T-cell (primary cell): ENCODE measurements around the gene OLFML1. TPM values are rescaled to one million over a fixed set of nuclear protein-coding genes. Genes with fewer than 3 reads are reported as not detected.

Source experiments
- ATAC-seq, 4 experiments: fragments of 200-7000 bp in 3 of 4; fragments of 150-1000 bp in 1 of 4; cut with Tn5 transposase; replicated peaks in 1 of 4; 1 replicate in 3 of 4; 2 replicates in 1 of 4; pipeline ENCODE4 v1.10.0; 2021; ENCODE audit warnings: moderate library complexity in 3 of 4, mild to moderate bottlenecking in 2 of 4, moderate number of reproducible peaks in 1 of 4
- CTCF ChIA-PET, 2 donors: fragments of 300-600 bp; sonication (Branson Sonifier 250); formaldehyde crosslinking; loops; one replicate each; lab custom pipeline; 2022; ENCODE audit warnings: antibody characterized with exemption in 2 of 2; lab: Charles Lee
- POLR2A ChIA-PET, 2 donors: fragments of 300-600 bp; sonication (Branson Sonifier 250); formaldehyde crosslinking; loops; one replicate each; lab custom pipeline; 2022; ENCODE audit warnings: antibody characterized with exemption in 2 of 2; lab: Charles Lee
- DNase-seq, 35 experiments: peaks; one replicate each; pipeline versions ENCODE4 v3.0.0 to v3.0.0-alpha.2; 2013 to 2023
- H3K27ac ChIP-seq: one replicate; pipeline ENCODE4 v1.5.1; 2013; ENCODE audit warnings: low read length
- H3K27me3 ChIP-seq, 2 experiments: replicated peaks in 1 of 2; 1 replicate in 1 of 2; 2 replicates in 1 of 2; pipeline versions ENCODE4 v1.6.1 to v1.7.0; 2013; ENCODE audit warnings: low read length in 1 of 2, mixed read lengths in 1 of 2; ENCODE audit not compliant: control insufficient read depth in 2 of 2, insufficient read depth in 2 of 2; ENCODE audit errors: extremely low read depth in 1 of 2
- H3K36me3 ChIP-seq, 2 donors: 1 replicate in 1 of 2; 2 replicates in 1 of 2; pipeline versions ENCODE4 v1.6.1 to v1.7.0; 2013; ENCODE audit warnings: low read length in 1 of 2; ENCODE audit not compliant: control insufficient read depth in 2 of 2, insufficient read depth in 1 of 2; ENCODE audit errors: extremely low read depth in 1 of 2
- H3K4me1 ChIP-seq, 2 experiments: 1 replicate in 1 of 2; 2 replicates in 1 of 2; pipeline versions ENCODE4 v1.6.1 to v1.7.0; 2013; ENCODE audit warnings: low read length in 2 of 2, mixed read lengths in 1 of 2; ENCODE audit not compliant: insufficient read depth in 2 of 2, control insufficient read depth in 1 of 2; ENCODE audit errors: extremely low read depth in 1 of 2
- H3K4me3 ChIP-seq, 2 donors: 1 replicate in 1 of 2; 2 replicates in 1 of 2; pipeline versions ENCODE4 v1.5.1 to v1.7.0; 2013; ENCODE audit warnings: mild to moderate bottlenecking in 2 of 2, low read length in 1 of 2, moderate library complexity in 1 of 2; ENCODE audit not compliant: control insufficient read depth in 1 of 2; ENCODE audit errors: extremely low read depth in 1 of 2
- H3K9me3 ChIP-seq: 2 replicates; pipeline ENCODE4 v1.7.0; 2013
- H3K27ac Mint-ChIP-seq, 2 donors: one replicate each; pipeline ENCODE4 v1.8.0; 2020 to 2021; ENCODE audit warnings: mild to moderate bottlenecking in 2 of 2, mixed read lengths in 2 of 2
- H3K27me3 Mint-ChIP-seq, 2 donors: one replicate each; pipeline ENCODE4 v1.8.0; 2021 to 2022; ENCODE audit warnings: mixed read lengths in 2 of 2
- H3K36me3 Mint-ChIP-seq: one replicate; pipeline ENCODE4 v1.8.0; 2021; ENCODE audit warnings: mixed read lengths
- H3K4me1 Mint-ChIP-seq, 3 donors: one replicate each; pipeline ENCODE4 v1.8.0; 2020 to 2022; ENCODE audit warnings: mixed read lengths in 3 of 3, mild to moderate bottlenecking in 1 of 3
- H3K4me3 Mint-ChIP-seq, 3 donors: one replicate each; pipeline ENCODE4 v1.8.0; 2020 to 2022; ENCODE audit warnings: mild to moderate bottlenecking in 3 of 3, mixed read lengths in 3 of 3, moderate library complexity in 3 of 3
- H3K9me3 Mint-ChIP-seq, 3 donors: one replicate each; pipeline ENCODE4 v1.8.0; 2020 to 2022; ENCODE audit warnings: mixed read lengths in 3 of 3
- WGBS: methylation state at CpG from one replicate; pipeline ENCODE4 v1.1.5; 2013; ENCODE audit warnings: missing lambda C conversion rate; ENCODE audit not compliant: insufficient coverage; 5-methylcytosine and 5-hydroxymethylcytosine counted together
- total RNA-seq, 35 experiments: library from RNA in 6 of 35; stranded (reverse) in 6 of 35; fragments of 120-200 nt in 1 of 35; gene quantifications; one replicate each; pipeline versions ENCODE4 v1.2.1 to v1.2.4 and lab custom pipeline; 2013 to 2026

The OLFML1 gene
- under 1 TPM in 1 of 5 donors, not detected in 4; 0.16 TPM for total RNA-seq
- 0.22 TPM for total RNA-seq (2013)
- total RNA-seq (lab: John Stamatoyannopoulos, UW): 0 to 0.12 (median 0) reads per million in 29 experiments

- Histone ChIP-seq H3K4me3 (no peak within 1 kb of the TSS), H3K9me3 (no peaks in the 10 kb centered on the region), H3K27ac (no peak within 1 kb of the TSS), H3K36me3 (no peaks in the 10 kb centered on the region), H3K27me3 (peaks cover 0 to 6% of the 10 kb centered on the region in 2 experiments), H3K4me1 (no peaks in the 10 kb centered on the region)
- CTCF ChIA-PET: interaction anchor here in 1 of 2 donors (1.2 kb wide), 1 partner anchor 26 kb away, joined by 3 read pairs; no protein-coding TSS in a partner anchor
- ATAC-seq (no peak), DNase-seq (no peak)
- H3K27me3 Mint-ChIP-seq: peaks cover 0 to 2% of the 10 kb centered on the region in 2 donors
- H3K27ac Mint-ChIP-seq: no peak within 1 kb of the TSS
- H3K4me1 Mint-ChIP-seq: no peaks in the 10 kb centered on the region
- H3K36me3 Mint-ChIP-seq: no peaks in the 10 kb centered on the region
- H3K4me3 Mint-ChIP-seq: no peak within 1 kb of the TSS
- POLR2A ChIA-PET: no interaction called here
- no peaks in the 10 kb centered on the region for H3K9me3 Mint-ChIP-seq
- WGBS: 85% methylated on average over 12 of the region's 15 CpGs
Measured at GRCh38 chr11:7485186-7486097, at the start of gene OLFML1. OLFML1 (plus strand) TSS chr11:7485506; CDS start chr11:7485876, 370 bp downstream.

GRCh38 chr11:7436146-7436545, 49.2 kb upstream of the OLFML1 start:
- Mint-ChIP-seq H3K4me3 (peak overlapping the region in 2 of 3 donors; percentile 48 to 57), H3K27me3 (no peaks in the 10 kb centered on the region), H3K27ac (peak overlapping the region; percentile 90 to 94), H3K9me3 (no peaks in the 10 kb centered on the region), H3K4me1 (peaks cover 19 to 25% (median 25%) of the 10 kb centered on the region in 3 donors), H3K36me3 (no peaks in the 10 kb centered on the region)
- Histone ChIP-seq H3K27me3 (peaks cover 0 to 4% of the 10 kb centered on the region in 2 experiments), H3K9me3 (no peaks in the 10 kb centered on the region), H3K27ac (peak overlapping the region; percentile 25), H3K4me3 (no peak overlapping the region), H3K36me3 (no peaks in the 10 kb centered on the region), H3K4me1 (peaks cover 6 to 15% of the 10 kb centered on the region in 2 experiments)
- ATAC-seq (no peak), DNase-seq (no peak)
- no CpG with 5 or more reads among the region's 1 CpG for WGBS
- ChIA-PET CTCF (interaction anchor here in 1 of 2 donors (0.7 to 1.1 kb wide), 2 partner anchors 14 to 83 kb away, joined by 3 to 5 read pairs; no protein-coding TSS in a partner anchor), POLR2A (no interaction called here)

DNA sequence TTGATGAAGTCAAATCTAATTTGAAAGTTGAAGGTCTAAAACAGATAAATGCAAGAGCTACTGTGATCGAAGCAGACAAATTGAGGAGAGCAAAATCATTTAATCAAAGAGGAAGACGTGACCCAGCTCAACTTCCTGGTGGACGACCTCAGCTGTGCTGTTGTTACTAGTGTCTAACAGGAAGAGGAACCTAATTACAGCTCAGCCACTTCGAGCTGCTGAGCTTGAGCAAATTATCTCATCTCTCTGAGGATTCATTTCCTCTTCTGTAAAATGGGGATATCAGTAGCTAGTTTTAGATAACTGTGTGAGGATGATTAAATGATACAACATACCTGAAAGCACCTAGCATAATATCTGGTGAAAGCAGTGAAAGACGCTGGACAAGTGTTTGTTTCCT, 48.6 kb upstream of the OLFML1 start:
- H3K27ac Mint-ChIP-seq: peak overlapping the region; percentile 90 to 94
- H3K4me3 Mint-ChIP-seq: peak overlapping the region; percentile 5 to 57 (median 48)
- WGBS: 0% methylated on average over 2 of the region's 5 CpGs
- DNase-seq (peak in 11 of 35 experiments; percentile 4 to 43 (median 9)), ATAC-seq (peak; percentile 66 to 93 (median 88))
- Histone ChIP-seq H3K4me3 (no peak overlapping the region), H3K27me3 (peaks cover 0 to 1% of the 10 kb centered on the region in 2 experiments), H3K27ac (peak overlapping the region; percentile 25), H3K4me1 (peaks cover 6 to 15% of the 10 kb centered on the region in 2 experiments), H3K36me3 (no peaks in the 10 kb centered on the region), H3K9me3 (no peaks in the 10 kb centered on the region)
- peaks cover 19 to 25% (median 25%) of the 10 kb centered on the region in 3 donors for H3K4me1 Mint-ChIP-seq
- no peaks in the 10 kb centered on the region for H3K9me3 Mint-ChIP-seq
- H3K27me3 Mint-ChIP-seq: no peaks in the 10 kb centered on the region
- no peaks in the 10 kb centered on the region for H3K36me3 Mint-ChIP-seq
- ChIA-PET CTCF (interaction anchor here in 1 of 2 donors (0.6 to 1.1 kb wide), 3 partner anchors 14 to 630 kb away, joined by 3 to 5 read pairs (median 3); no protein-coding TSS in a partner anchor), POLR2A (no interaction called here)

GRCh38 chr11:7437696-7438095, 47.6 kb upstream of the OLFML1 start:
- H3K27me3 ChIP-seq: no peaks in the 10 kb centered on the region
- no peak overlapping the region for H3K4me3 ChIP-seq
- 88% methylated on average over 2 of the region's 3 CpGs for WGBS
- Mint-ChIP-seq H3K36me3 (no peaks in the 10 kb centered on the region), H3K4me1 (peaks cover 19 to 25% (median 25%) of the 10 kb centered on the region in 3 donors), H3K27ac (no peak overlapping the region), H3K9me3 (no peaks in the 10 kb centered on the region), H3K27me3 (no peaks in the 10 kb centered on the region), H3K4me3 (no peak overlapping the region)
- ATAC-seq (no peak), DNase-seq (no peak)
- H3K36me3 ChIP-seq: no peaks in the 10 kb centered on the region
- no peaks in the 10 kb centered on the region for H3K9me3 ChIP-seq
- POLR2A ChIA-PET: no interaction called here
- peaks cover 6 to 15% of the 10 kb centered on the region in 2 experiments for H3K4me1 ChIP-seq
- H3K27ac ChIP-seq: no peak overlapping the region
- CTCF ChIA-PET: no interaction called here

DNA sequence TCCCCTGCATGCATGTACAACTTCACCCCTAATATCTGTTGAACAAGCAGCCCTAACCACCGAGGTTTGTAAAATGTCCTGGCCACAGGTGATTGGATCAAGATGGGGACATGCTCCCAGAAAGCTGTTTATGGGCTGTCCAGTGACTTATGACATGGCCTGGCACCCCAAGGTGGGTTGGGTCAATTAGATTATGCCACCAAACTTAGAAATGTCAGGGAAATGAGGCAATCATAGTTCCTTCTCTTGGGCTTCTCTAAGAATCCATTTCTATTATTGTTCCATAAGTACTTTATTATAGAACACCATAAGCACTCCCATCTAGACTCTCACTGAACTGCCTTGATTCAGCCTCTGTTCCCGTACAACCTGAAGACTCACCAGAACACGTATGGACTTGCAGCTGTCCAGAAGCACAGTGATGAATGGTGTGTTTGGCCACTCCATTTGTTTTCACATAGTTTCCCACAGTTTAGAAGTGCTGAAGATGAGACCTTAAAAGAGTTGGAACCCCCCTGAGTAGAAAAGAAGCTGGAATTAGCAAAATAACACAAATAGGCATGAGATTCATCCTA, 45.5 kb upstream of the OLFML1 start:
- ATAC-seq (no peak), DNase-seq (no peak)
- Histone ChIP-seq H3K4me1 (peaks cover 6 to 15% of the 10 kb centered on the region in 2 experiments), H3K27ac (no peak overlapping the region), H3K9me3 (no peaks in the 10 kb centered on the region), H3K36me3 (no peaks in the 10 kb centered on the region), H3K4me3 (no peak overlapping the region), H3K27me3 (peaks cover 0 to 10% of the 10 kb centered on the region in 2 experiments)
- no peaks in the 10 kb centered on the region for H3K9me3 Mint-ChIP-seq
- ChIA-PET POLR2A (no interaction called here), CTCF (interaction anchor here in 1 of 2 donors (5.2 kb wide), 1 partner anchor 341 kb away, joined by 41 read pairs; no protein-coding TSS in a partner anchor)
- peaks cover 19 to 25% (median 25%) of the 10 kb centered on the region in 3 donors for H3K4me1 Mint-ChIP-seq
- no peak overlapping the region for H3K27ac Mint-ChIP-seq
- H3K36me3 Mint-ChIP-seq: no peaks in the 10 kb centered on the region
- H3K4me3 Mint-ChIP-seq: no peak overlapping the region
- 80% methylated on average over 1 of the region's 3 CpGs for WGBS
- no peaks in the 10 kb centered on the region for H3K27me3 Mint-ChIP-seq
